HG03135 (cell line): ENCODE measurements around the gene PCDHGB3.
"Not testable (repeated sequence)": the region's sequence is repeated elsewhere in the genome, so short reads cannot be mapped to it uniquely, and the experiment has no call there.

Experiments
- ATAC-seq: cut with Tn5 transposase; IDR thresholded peaks from one replicate; pipeline ENCODE4 v1.9.1; 2021; ENCODE audit warnings: mild to moderate bottlenecking, moderate library complexity; ENCODE audit not compliant: unreplicated experiment

PCDHGB3 gene

GRCh38 chr5:141369994-141370848 is at the start of gene PCDHGB3:
TSS of gene PCDHGB3 (plus strand) at chr5:141370242. CDS start at chr5:141370395, 153 bp downstream.
- peak; percentile 75 for ATAC-seq

- ATAC-seq = no peak
Measured at GRCh38 chr5:141322261-141322660, 47.8 kb upstream of the PCDHGB3 start.

GRCh38 chr5:141326088-141326854 is 43.8 kb upstream of the PCDHGB3 start:
- ATAC-seq = peak; percentile 86

- no peak for ATAC-seq
Measured at GRCh38 chr5:141328231-141328630, 41.8 kb upstream of the PCDHGB3 start.

GRCh38 chr5:141330299-141331080 is 39.6 kb upstream of the PCDHGB3 start, which contains the start of gene PCDHGA1:
TSS of gene PCDHGA1 (plus strand) at chr5:141330514.
- no peak for ATAC-seq

- ATAC-seq = not testable (repeated sequence)
Measured at GRCh38 chr5:141332571-141332970, 37.5 kb upstream of the PCDHGB3 start.

- no peak for ATAC-seq
Measured at GRCh38 chr5:141338538-141339306, 31.3 kb upstream of the PCDHGB3 start, which contains the start of gene PCDHGA2. TSS of gene PCDHGA2 (plus strand) at chr5:141338760.

GRCh38 chr5:141340781-141341354 is 29.2 kb upstream of the PCDHGB3 start:
- not testable (repeated sequence) for ATAC-seq

GRCh38 chr5:141342773-141343172 is 27.3 kb upstream of the PCDHGB3 start:
- no peak for ATAC-seq

- ATAC-seq = no peak
Measured at GRCh38 chr5:141343242-141343952, 26.6 kb upstream of the PCDHGB3 start, which contains the start of gene PCDHGA3. TSS of gene PCDHGA3 (plus strand) at chr5:141343829. CDS start at chr5:141344034, 205 bp downstream.

- no peak for ATAC-seq
Measured at GRCh38 chr5:141343953-141344463, 26.0 kb upstream of the PCDHGB3 start.

- ATAC-seq = no peak
Measured at GRCh38 chr5:141345327-141345726, 24.7 kb upstream of the PCDHGB3 start.

- ATAC-seq = not testable (repeated sequence)
Measured at GRCh38 chr5:141346017-141346416, 24.0 kb upstream of the PCDHGB3 start.

GRCh38 chr5:141349917-141350619 is 20.0 kb upstream of the PCDHGB3 start, which contains the start of gene PCDHGB1:
TSS of gene PCDHGB1 (plus strand) at chr5:141350099. CDS start at chr5:141350261, 162 bp downstream.
- ATAC-seq = no peak

- no peak for ATAC-seq
Measured at GRCh38 chr5:141351591-141351990, 18.5 kb upstream of the PCDHGB3 start.

- ATAC-seq = no peak
Measured at GRCh38 chr5:141354900-141355469, 15.1 kb upstream of the PCDHGB3 start, which contains the start of gene PCDHGA4. TSS of gene PCDHGA4 (plus strand) at chr5:141355021. CDS start at chr5:141355108, 87 bp downstream.

- ATAC-seq = no peak
Measured at GRCh38 chr5:141355641-141356040, 14.4 kb upstream of the PCDHGB3 start.

- ATAC-seq = no peak
Measured at GRCh38 chr5:141356133-141356532, 13.9 kb upstream of the PCDHGB3 start.
